Measurements from ENCODE around the gene SBF2.

The SBF2 gene

GRCh38 chr11:10080138-10080537 lies 213.9 kb downstream of the SBF2 start:
- H3K4me3 ChIP-seq (ENCODE audit: low read length), result no peak overlapping the region
- no peak overlapping the region for H3K9ac ChIP-seq (ENCODE audit: low read length)
- no peaks in the 10 kb centered on the region for H3K4me1 ChIP-seq (ENCODE audit: control insufficient read depth, insufficient read depth, low read length)
- H3K36me3 ChIP-seq (ENCODE audit: control insufficient read depth, insufficient read depth, low read length), result no peaks in the 10 kb centered on the region
- no peaks in the 10 kb centered on the region for H3K9me3 ChIP-seq (ENCODE audit: control insufficient read depth, low read length)
- no peaks in the 10 kb centered on the region for H3K27me3 ChIP-seq (ENCODE audit: control insufficient read depth, insufficient read depth, low read length)

- Histone ChIP-seq H3K36me3 (ENCODE audit: control insufficient read depth, insufficient read depth, low read length) (no peaks in the 10 kb centered on the region), H3K9me3 (ENCODE audit: control insufficient read depth, low read length) (no peaks in the 10 kb centered on the region), H3K27me3 (ENCODE audit: control insufficient read depth, insufficient read depth, low read length) (no peaks in the 10 kb centered on the region), H3K9ac (ENCODE audit: low read length) (no peak overlapping the region), H3K4me1 (ENCODE audit: control insufficient read depth, insufficient read depth, low read length) (no peaks in the 10 kb centered on the region), H3K4me3 (ENCODE audit: low read length) (no peak overlapping the region)
Measured at GRCh38 chr11:10076458-10077141, 217.4 kb downstream of the SBF2 start.

GRCh38 chr11:10075141-10075540 lies 218.9 kb downstream of the SBF2 start:
- H3K9ac ChIP-seq (ENCODE audit: low read length), result no peak overlapping the region
- no peaks in the 10 kb centered on the region for H3K36me3 ChIP-seq (ENCODE audit: control insufficient read depth, insufficient read depth, low read length)
- no peak overlapping the region for H3K4me3 ChIP-seq (ENCODE audit: low read length)
- H3K4me1 ChIP-seq (ENCODE audit: control insufficient read depth, insufficient read depth, low read length), result no peaks in the 10 kb centered on the region
- H3K27me3 ChIP-seq (ENCODE audit: control insufficient read depth, insufficient read depth, low read length), result no peaks in the 10 kb centered on the region
- no peaks in the 10 kb centered on the region for H3K9me3 ChIP-seq (ENCODE audit: control insufficient read depth, low read length)

GRCh38 chr11:10072841-10073240 lies 221.2 kb downstream of the SBF2 start:
- no peak overlapping the region for H3K9ac ChIP-seq (ENCODE audit: low read length)

GRCh38 chr11:10072142-10072541 lies 221.9 kb downstream of the SBF2 start:
- Histone ChIP-seq H3K36me3 (ENCODE audit: control insufficient read depth, insufficient read depth, low read length) (no peaks in the 10 kb centered on the region), H3K9me3 (ENCODE audit: control insufficient read depth, low read length) (no peaks in the 10 kb centered on the region), H3K27me3 (ENCODE audit: control insufficient read depth, insufficient read depth, low read length) (no peaks in the 10 kb centered on the region), H3K4me3 (ENCODE audit: low read length) (no peak overlapping the region), H3K4me1 (ENCODE audit: control insufficient read depth, insufficient read depth, low read length) (no peaks in the 10 kb centered on the region), H3K9ac (ENCODE audit: low read length) (no peak overlapping the region)

More at GRCh38 chr11:10072841-10073240, 221.2 kb downstream of the SBF2 start:
- H3K9me3 ChIP-seq (ENCODE audit: control insufficient read depth, low read length), result no peaks in the 10 kb centered on the region
- no peaks in the 10 kb centered on the region for H3K36me3 ChIP-seq (ENCODE audit: control insufficient read depth, insufficient read depth, low read length)
- H3K4me3 ChIP-seq (ENCODE audit: low read length), result no peak overlapping the region
- no peaks in the 10 kb centered on the region for H3K27me3 ChIP-seq (ENCODE audit: control insufficient read depth, insufficient read depth, low read length)
- H3K4me1 ChIP-seq (ENCODE audit: control insufficient read depth, insufficient read depth, low read length), result no peaks in the 10 kb centered on the region

GRCh38 chr11:10067629-10068300 lies 226.3 kb downstream of the SBF2 start:
- H3K9ac ChIP-seq (ENCODE audit: low read length), result no peak overlapping the region

GRCh38 chr11:10066441-10066840 lies 227.6 kb downstream of the SBF2 start:
- H3K36me3 ChIP-seq (ENCODE audit: control insufficient read depth, insufficient read depth, low read length), result no peaks in the 10 kb centered on the region
- no peaks in the 10 kb centered on the region for H3K4me1 ChIP-seq (ENCODE audit: control insufficient read depth, insufficient read depth, low read length)
- no peak overlapping the region for H3K4me3 ChIP-seq (ENCODE audit: low read length)
- no peaks in the 10 kb centered on the region for H3K9me3 ChIP-seq (ENCODE audit: control insufficient read depth, low read length)
- no peak overlapping the region for H3K9ac ChIP-seq (ENCODE audit: low read length)
- no peaks in the 10 kb centered on the region for H3K27me3 ChIP-seq (ENCODE audit: control insufficient read depth, insufficient read depth, low read length)

More at GRCh38 chr11:10067629-10068300, 226.3 kb downstream of the SBF2 start:
- H3K4me1 ChIP-seq (ENCODE audit: control insufficient read depth, insufficient read depth, low read length), result no peaks in the 10 kb centered on the region
- no peaks in the 10 kb centered on the region for H3K27me3 ChIP-seq (ENCODE audit: control insufficient read depth, insufficient read depth, low read length)
- no peak overlapping the region for H3K4me3 ChIP-seq (ENCODE audit: low read length)
- H3K9me3 ChIP-seq (ENCODE audit: control insufficient read depth, low read length), result no peaks in the 10 kb centered on the region
- no peaks in the 10 kb centered on the region for H3K36me3 ChIP-seq (ENCODE audit: control insufficient read depth, insufficient read depth, low read length)

GRCh38 chr11:10064828-10065227 lies 229.2 kb downstream of the SBF2 start:
- H3K9me3 ChIP-seq (ENCODE audit: control insufficient read depth, low read length), result no peaks in the 10 kb centered on the region
- H3K27me3 ChIP-seq (ENCODE audit: control insufficient read depth, insufficient read depth, low read length), result no peaks in the 10 kb centered on the region
- no peaks in the 10 kb centered on the region for H3K36me3 ChIP-seq (ENCODE audit: control insufficient read depth, insufficient read depth, low read length)
- H3K4me1 ChIP-seq (ENCODE audit: control insufficient read depth, insufficient read depth, low read length), result no peaks in the 10 kb centered on the region
- H3K4me3 ChIP-seq (ENCODE audit: low read length), result no peak overlapping the region
- H3K9ac ChIP-seq (ENCODE audit: low read length), result no peak overlapping the region

GRCh38 chr11:10058356-10058755 lies 235.7 kb downstream of the SBF2 start:
- Histone ChIP-seq H3K4me3 (ENCODE audit: low read length) (no peak overlapping the region), H3K4me1 (ENCODE audit: control insufficient read depth, insufficient read depth, low read length) (no peaks in the 10 kb centered on the region), H3K9ac (ENCODE audit: low read length) (no peak overlapping the region), H3K27me3 (ENCODE audit: control insufficient read depth, insufficient read depth, low read length) (no peaks in the 10 kb centered on the region), H3K36me3 (ENCODE audit: control insufficient read depth, insufficient read depth, low read length) (no peaks in the 10 kb centered on the region), H3K9me3 (ENCODE audit: control insufficient read depth, low read length) (no peaks in the 10 kb centered on the region)

- Histone ChIP-seq H3K9ac (ENCODE audit: low read length) (no peak overlapping the region), H3K36me3 (ENCODE audit: control insufficient read depth, insufficient read depth, low read length) (no peaks in the 10 kb centered on the region), H3K4me1 (ENCODE audit: control insufficient read depth, insufficient read depth, low read length) (no peaks in the 10 kb centered on the region), H3K9me3 (ENCODE audit: control insufficient read depth, low read length) (no peaks in the 10 kb centered on the region), H3K27me3 (ENCODE audit: control insufficient read depth, insufficient read depth, low read length) (no peaks in the 10 kb centered on the region), H3K4me3 (ENCODE audit: low read length) (no peak overlapping the region)
Measured at GRCh38 chr11:10051868-10052586, 242.0 kb downstream of the SBF2 start.

- H3K9me3 ChIP-seq (ENCODE audit: control insufficient read depth, low read length), result no peaks in the 10 kb centered on the region
- H3K36me3 ChIP-seq (ENCODE audit: control insufficient read depth, insufficient read depth, low read length), result no peaks in the 10 kb centered on the region
Measured at GRCh38 chr11:10050561-10050960, 243.5 kb downstream of the SBF2 start.

GRCh38 chr11:10049756-10050155 lies 244.3 kb downstream of the SBF2 start:
- Histone ChIP-seq H3K9ac (ENCODE audit: low read length) (no peak overlapping the region), H3K4me1 (ENCODE audit: control insufficient read depth, insufficient read depth, low read length) (no peaks in the 10 kb centered on the region), H3K4me3 (ENCODE audit: low read length) (no peak overlapping the region), H3K27me3 (ENCODE audit: control insufficient read depth, insufficient read depth, low read length) (no peaks in the 10 kb centered on the region), H3K36me3 (ENCODE audit: control insufficient read depth, insufficient read depth, low read length) (no peaks in the 10 kb centered on the region), H3K9me3 (ENCODE audit: control insufficient read depth, low read length) (peaks cover 3% of the 10 kb centered on the region)

More at GRCh38 chr11:10050561-10050960, 243.5 kb downstream of the SBF2 start:
- H3K9ac ChIP-seq (ENCODE audit: low read length), result no peak overlapping the region
- no peaks in the 10 kb centered on the region for H3K4me1 ChIP-seq (ENCODE audit: control insufficient read depth, insufficient read depth, low read length)
- no peaks in the 10 kb centered on the region for H3K27me3 ChIP-seq (ENCODE audit: control insufficient read depth, insufficient read depth, low read length)
- H3K4me3 ChIP-seq (ENCODE audit: low read length), result no peak overlapping the region
